Measurements from ENCODE around the gene RBM44.

- TF ChIP-seq, protein P1, sequence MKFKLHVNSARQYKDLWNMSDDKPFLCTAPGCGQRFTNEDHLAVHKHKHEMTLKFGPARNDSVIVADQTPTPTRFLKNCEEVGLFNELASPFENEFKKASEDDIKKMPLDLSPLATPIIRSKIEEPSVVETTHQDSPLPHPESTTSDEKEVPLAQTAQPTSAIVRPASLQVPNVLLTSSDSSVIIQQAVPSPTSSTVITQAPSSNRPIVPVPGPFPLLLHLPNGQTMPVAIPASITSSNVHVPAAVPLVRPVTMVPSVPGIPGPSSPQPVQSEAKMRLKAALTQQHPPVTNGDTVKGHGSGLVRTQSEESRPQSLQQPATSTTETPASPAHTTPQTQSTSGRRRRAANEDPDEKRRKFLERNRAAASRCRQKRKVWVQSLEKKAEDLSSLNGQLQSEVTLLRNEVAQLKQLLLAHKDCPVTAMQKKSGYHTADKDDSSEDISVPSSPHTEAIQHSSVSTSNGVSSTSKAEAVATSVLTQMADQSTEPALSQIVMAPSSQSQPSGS (tag by site-specific recombination; IDR thresholded peaks at IDR 0.05; ENCODE audit: low read depth) = no peak
- TF ChIP-seq ZFP41 (tag by site-specific recombination; IDR thresholded peaks at IDR 0.05; ENCODE audit: borderline replicate concordance) (no peak), PRDM10 (tag by site-specific recombination; IDR thresholded peaks at IDR 0.05) (no peak), ZNF792 (tag by site-specific recombination; IDR thresholded peaks at IDR 0.05) (no peak), ZNF341 (tag by site-specific recombination; IDR thresholded peaks at IDR 0.05; ENCODE audit: low read depth) (no peak), CTCF (tag by site-specific recombination; IDR thresholded peaks at IDR 0.05) (no peak), ZNF785 (tag by site-specific recombination; IDR thresholded peaks at IDR 0.05) (no peak), ZNF416 (tag by site-specific recombination; IDR thresholded peaks at IDR 0.05) (no peak), YY1 (tag by site-specific recombination; IDR thresholded peaks at IDR 0.05) (no peak), ZNF274 (IDR thresholded peaks at IDR 0.05; ENCODE audit: low read length) (no peak), ZNF274 (tag by site-specific recombination; IDR thresholded peaks at IDR 0.05; ENCODE audit: borderline replicate concordance) (no peak), KLF10 (tag by site-specific recombination; IDR thresholded peaks at IDR 0.05) (no peak), ZNF830 (tag by site-specific recombination; IDR thresholded peaks at IDR 0.05; ENCODE audit: low read depth) (no peak), ZNF24 (tag by site-specific recombination; IDR thresholded peaks at IDR 0.05) (no peak)
- TF ChIP-seq, protein P2, sequence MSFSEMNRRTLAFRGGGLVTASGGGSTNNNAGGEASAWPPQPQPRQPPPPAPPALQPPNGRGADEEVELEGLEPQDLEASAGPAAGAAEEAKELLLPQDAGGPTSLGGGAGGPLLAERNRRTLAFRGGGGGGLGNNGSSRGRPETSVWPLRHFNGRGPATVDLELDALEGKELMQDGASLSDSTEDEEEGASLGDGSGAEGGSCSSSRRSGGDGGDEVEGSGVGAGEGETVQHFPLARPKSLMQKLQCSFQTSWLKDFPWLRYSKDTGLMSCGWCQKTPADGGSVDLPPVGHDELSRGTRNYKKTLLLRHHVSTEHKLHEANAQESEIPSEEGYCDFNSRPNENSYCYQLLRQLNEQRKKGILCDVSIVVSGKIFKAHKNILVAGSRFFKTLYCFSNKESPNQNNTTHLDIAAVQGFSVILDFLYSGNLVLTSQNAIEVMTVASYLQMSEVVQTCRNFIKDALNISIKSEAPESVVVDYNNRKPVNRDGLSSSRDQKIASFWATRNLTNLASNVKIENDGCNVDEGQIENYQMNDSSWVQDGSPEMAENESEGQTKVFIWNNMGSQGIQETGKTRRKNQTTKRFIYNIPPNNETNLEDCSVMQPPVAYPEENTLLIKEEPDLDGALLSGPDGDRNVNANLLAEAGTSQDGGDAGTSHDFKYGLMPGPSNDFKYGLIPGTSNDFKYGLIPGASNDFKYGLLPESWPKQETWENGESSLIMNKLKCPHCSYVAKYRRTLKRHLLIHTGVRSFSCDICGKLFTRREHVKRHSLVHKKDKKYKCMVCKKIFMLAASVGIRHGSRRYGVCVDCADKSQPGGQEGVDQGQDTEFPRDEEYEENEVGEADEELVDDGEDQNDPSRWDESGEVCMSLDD (tag by site-specific recombination; IDR thresholded peaks at IDR 0.05) = no peak
Measured at GRCh38 chr2:237765875-237766274, 32.7 kb upstream of the RBM44 start.

All from HEK293 (cell line).